GM20431 (cell line): ENCODE results near the gene ADGRL4.
"Not testable (repeated sequence)": the region's sequence is repeated elsewhere in the genome, so short reads cannot be mapped to it uniquely, and the experiment has no call there.

Source experiments
- in situ Hi-C: fragments of 300-500 bp; cut with MseI, MboI; formaldehyde crosslinking; loops from one replicate; pipeline ENCODE4 v1.15.0; 2020; ENCODE audit warnings: low sequenced_read_pairs; ENCODE audit not compliant: unreplicated experiment

ADGRL4 gene

GRCh38 chr1:79006564-79006963, at the start of gene ADGRL4:
TSS of gene ADGRL4 (minus strand) at chr1:79006730. CDS start at chr1:79006654, 76 bp downstream.
- in situ Hi-C loops = no loop called here

- in situ Hi-C loops = no loop called here
Measured at GRCh38 chr1:79055856-79056255, 49.3 kb upstream of the ADGRL4 start.

GRCh38 chr1:79052829-79053449, 46.4 kb upstream of the ADGRL4 start:
- in situ Hi-C loops = no loop called here

- in situ Hi-C loops = no loop called here
Measured at GRCh38 chr1:79044974-79045650, 38.6 kb upstream of the ADGRL4 start.

GRCh38 chr1:79043506-79043905, 37.0 kb upstream of the ADGRL4 start:
- in situ Hi-C loops = no loop called here

- in situ Hi-C loops = no loop called here
Measured at GRCh38 chr1:79042539-79042938, 36.0 kb upstream of the ADGRL4 start.

GRCh38 chr1:79042117-79042516, 35.6 kb upstream of the ADGRL4 start:
- in situ Hi-C loops = no loop called here

- in situ Hi-C loops = no loop called here
Measured at GRCh38 chr1:79041666-79042065, 35.1 kb upstream of the ADGRL4 start.

- in situ Hi-C loops = no loop called here
Measured at GRCh38 chr1:79040424-79041082, 34.0 kb upstream of the ADGRL4 start.

- in situ Hi-C loops = no loop called here
Measured at GRCh38 chr1:79037085-79037484, 30.6 kb upstream of the ADGRL4 start.

GRCh38 chr1:79012500-79012899, 6.0 kb upstream of the ADGRL4 start:
- in situ Hi-C loops = no loop called here

- in situ Hi-C loops = no loop called here
Measured at GRCh38 chr1:79010589-79010988, 4.1 kb upstream of the ADGRL4 start.

GRCh38 chr1:79005945-79006344, 585 bp downstream of the ADGRL4 start:
- in situ Hi-C loops = no loop called here

GRCh38 chr1:79004916-79005315, 1.6 kb downstream of the ADGRL4 start:
- in situ Hi-C loops = no loop called here

- in situ Hi-C loops = no loop called here
Measured at GRCh38 chr1:78996791-78997190, 9.7 kb downstream of the ADGRL4 start.

- in situ Hi-C loops = no loop called here
Measured at GRCh38 chr1:78987042-78987441, 19.5 kb downstream of the ADGRL4 start.

GRCh38 chr1:78980511-78980910, 26.0 kb downstream of the ADGRL4 start:
- in situ Hi-C loops = no loop called here

GRCh38 chr1:78972723-78973122, 33.8 kb downstream of the ADGRL4 start:
- in situ Hi-C loops = no loop called here

- in situ Hi-C loops = not testable (repeated sequence)
Measured at GRCh38 chr1:78967091-78967490, 39.4 kb downstream of the ADGRL4 start.

GRCh38 chr1:78958711-78959110, 47.8 kb downstream of the ADGRL4 start:
- in situ Hi-C loops = no loop called here

- in situ Hi-C loops = no loop called here
Measured at GRCh38 chr1:78950826-78951225, 55.7 kb downstream of the ADGRL4 start.
